ENCODE measurements around the gene NBL1.
"Not testable (repeated sequence)": the region's sequence is repeated elsewhere in the genome, so short reads cannot be mapped to it uniquely, and the experiment has no call there.

NBL1 gene

GRCh38 chr1:19630192-19630591, 13.9 kb upstream of the NBL1 start:
- not testable (repeated sequence) for H3K9me3 Mint-ChIP-seq; DNase-seq (ENCODE audit: low spot score in 2 of 2); H3K27me3 Mint-ChIP-seq; ATAC-seq (replicated peaks; ENCODE audit: extremely low read depth, poor library complexity, severe bottlenecking); H3K4me1 Mint-ChIP-seq; H3K27ac Mint-ChIP-seq (ENCODE audit: low read depth); H3K36me3 Mint-ChIP-seq (ENCODE audit: insufficient read depth); H3K4me3 Mint-ChIP-seq

DNA sequence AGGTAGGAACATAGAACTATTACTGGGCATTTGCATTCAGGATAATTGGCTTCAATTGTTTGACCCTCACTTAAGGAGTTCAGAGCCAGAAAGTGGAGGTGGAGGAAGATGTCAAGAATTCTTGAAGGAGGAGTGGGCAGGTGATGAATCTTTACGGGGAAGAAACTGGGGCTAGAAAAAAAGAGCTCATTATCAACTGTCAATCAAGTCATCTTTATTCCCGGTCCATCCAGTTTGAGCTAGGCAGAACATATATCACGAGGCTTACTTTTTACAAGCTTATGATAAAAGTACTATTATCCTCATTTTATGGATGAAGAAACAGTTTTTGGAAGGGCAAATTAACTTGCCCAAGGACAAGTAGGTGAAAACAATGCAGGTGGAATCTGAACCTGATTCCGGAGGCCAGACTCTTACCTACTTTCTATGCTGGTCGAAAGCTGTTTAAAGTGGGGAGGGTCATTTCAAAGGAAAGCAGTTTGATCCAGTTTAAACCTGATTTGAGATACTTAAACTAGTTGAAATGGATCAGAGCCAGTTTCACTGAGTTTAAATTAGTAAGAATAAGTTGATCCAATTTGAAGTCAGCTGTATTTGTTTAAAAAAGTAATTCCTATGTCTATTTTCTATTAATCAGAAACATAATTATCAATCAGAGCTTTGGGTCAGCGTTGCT, 13.3 kb upstream of the NBL1 start:
- H3K27ac Mint-ChIP-seq (ENCODE audit: low read depth): no peak overlapping the region
- no peaks in the 10 kb centered on the region for H3K9me3 Mint-ChIP-seq
- ATAC-seq (replicated peaks; ENCODE audit: extremely low read depth, poor library complexity, severe bottlenecking) (no peak), DNase-seq (ENCODE audit: low spot score in 2 of 2) (no peak)
- no peak overlapping the region for H3K4me3 Mint-ChIP-seq
- H3K4me1 Mint-ChIP-seq: no peaks in the 10 kb centered on the region
- H3K36me3 Mint-ChIP-seq (ENCODE audit: insufficient read depth): peaks cover 8% of the 10 kb centered on the region
- no peaks in the 10 kb centered on the region for H3K27me3 Mint-ChIP-seq

- Mint-ChIP-seq H3K4me1 (no peaks in the 10 kb centered on the region), H3K9me3 (no peaks in the 10 kb centered on the region), H3K36me3 (ENCODE audit: insufficient read depth) (peaks cover 3% of the 10 kb centered on the region), H3K4me3 (no peak overlapping the region), H3K27ac (ENCODE audit: low read depth) (no peak overlapping the region), H3K27me3 (no peaks in the 10 kb centered on the region)
- DNase-seq (ENCODE audit: low spot score in 2 of 2) (no peak), ATAC-seq (replicated peaks; ENCODE audit: extremely low read depth, poor library complexity, severe bottlenecking) (no peak)
Observed at GRCh38 chr1:19632211-19632610, 11.9 kb upstream of the NBL1 start.

GRCh38 chr1:19633106-19633505, 11.0 kb upstream of the NBL1 start:
- H3K4me1 Mint-ChIP-seq: no peaks in the 10 kb centered on the region
- H3K4me3 Mint-ChIP-seq: no peak overlapping the region
- H3K27me3 Mint-ChIP-seq: no peaks in the 10 kb centered on the region
- DNase-seq (ENCODE audit: low spot score in 2 of 2) (no peak), ATAC-seq (replicated peaks; ENCODE audit: extremely low read depth, poor library complexity, severe bottlenecking) (no peak)
- peaks cover 3% of the 10 kb centered on the region for H3K36me3 Mint-ChIP-seq (ENCODE audit: insufficient read depth)
- no peaks in the 10 kb centered on the region for H3K9me3 Mint-ChIP-seq
- no peak overlapping the region for H3K27ac Mint-ChIP-seq (ENCODE audit: low read depth)

DNA sequence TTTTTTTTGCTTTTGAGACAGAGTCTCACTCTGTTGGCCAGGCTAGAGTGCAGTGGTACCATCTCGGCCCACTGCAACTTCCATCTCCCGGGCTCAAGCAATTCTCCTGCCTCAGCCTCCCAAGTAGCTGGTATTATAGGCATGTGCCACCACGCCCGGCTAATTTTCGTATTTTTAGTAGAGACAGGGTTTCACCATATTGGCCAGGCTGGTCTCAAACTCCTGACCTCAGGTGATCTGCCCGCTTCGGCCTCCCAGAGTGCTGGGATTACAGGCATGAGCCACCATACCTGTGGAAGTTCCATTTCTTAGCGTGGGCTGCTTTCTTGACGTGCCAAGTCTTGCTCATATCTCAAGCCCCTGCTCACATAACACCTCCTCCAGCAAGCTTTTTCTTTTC, 9.0 kb upstream of the NBL1 start:
- not testable (repeated sequence) for H3K4me3 Mint-ChIP-seq; ATAC-seq (replicated peaks; ENCODE audit: extremely low read depth, poor library complexity, severe bottlenecking); H3K4me1 Mint-ChIP-seq; H3K27me3 Mint-ChIP-seq; H3K36me3 Mint-ChIP-seq (ENCODE audit: insufficient read depth); H3K27ac Mint-ChIP-seq (ENCODE audit: low read depth); DNase-seq (ENCODE audit: low spot score in 2 of 2); H3K9me3 Mint-ChIP-seq

GRCh38 chr1:19635646-19636045, 8.5 kb upstream of the NBL1 start:
- H3K9me3 Mint-ChIP-seq: no peaks in the 10 kb centered on the region
- H3K36me3 Mint-ChIP-seq (ENCODE audit: insufficient read depth): no peaks in the 10 kb centered on the region
- no peak for ATAC-seq (replicated peaks; ENCODE audit: extremely low read depth, poor library complexity, severe bottlenecking)
- DNase-seq (ENCODE audit: low spot score in 2 of 2): no peak
- no peak overlapping the region for H3K27ac Mint-ChIP-seq (ENCODE audit: low read depth)
- no peaks in the 10 kb centered on the region for H3K4me1 Mint-ChIP-seq
- no peaks in the 10 kb centered on the region for H3K27me3 Mint-ChIP-seq
- no peak overlapping the region for H3K4me3 Mint-ChIP-seq

- no peak for ATAC-seq (replicated peaks; ENCODE audit: extremely low read depth, poor library complexity, severe bottlenecking)
- Mint-ChIP-seq H3K27ac (ENCODE audit: low read depth) (no peak overlapping the region), H3K36me3 (ENCODE audit: insufficient read depth) (no peaks in the 10 kb centered on the region)
Observed at GRCh38 chr1:19636065-19636464, 8.0 kb upstream of the NBL1 start.

GRCh38 chr1:19636749-19637148, 7.4 kb upstream of the NBL1 start:
- H3K27me3 Mint-ChIP-seq; H3K4me1 Mint-ChIP-seq; ATAC-seq (replicated peaks; ENCODE audit: extremely low read depth, poor library complexity, severe bottlenecking); H3K36me3 Mint-ChIP-seq (ENCODE audit: insufficient read depth); H3K4me3 Mint-ChIP-seq; DNase-seq (ENCODE audit: low spot score in 2 of 2); H3K9me3 Mint-ChIP-seq; H3K27ac Mint-ChIP-seq (ENCODE audit: low read depth): not testable (repeated sequence)

More at GRCh38 chr1:19636065-19636464, 8.0 kb upstream of the NBL1 start:
- no peaks in the 10 kb centered on the region for H3K9me3 Mint-ChIP-seq
- H3K4me3 Mint-ChIP-seq: no peak overlapping the region
- no peak for DNase-seq (ENCODE audit: low spot score in 2 of 2)
- no peaks in the 10 kb centered on the region for H3K4me1 Mint-ChIP-seq
- H3K27me3 Mint-ChIP-seq: no peaks in the 10 kb centered on the region

GRCh38 chr1:19637606-19638005, 6.5 kb upstream of the NBL1 start:
- Mint-ChIP-seq H3K27ac (ENCODE audit: low read depth) (no peak overlapping the region), H3K27me3 (peaks cover 5% of the 10 kb centered on the region), H3K4me3 (no peak overlapping the region), H3K36me3 (ENCODE audit: insufficient read depth) (no peaks in the 10 kb centered on the region), H3K4me1 (no peaks in the 10 kb centered on the region), H3K9me3 (no peaks in the 10 kb centered on the region)
- ATAC-seq (replicated peaks; ENCODE audit: extremely low read depth, poor library complexity, severe bottlenecking) (no peak), DNase-seq (ENCODE audit: low spot score in 2 of 2) (no peak)

DNA sequence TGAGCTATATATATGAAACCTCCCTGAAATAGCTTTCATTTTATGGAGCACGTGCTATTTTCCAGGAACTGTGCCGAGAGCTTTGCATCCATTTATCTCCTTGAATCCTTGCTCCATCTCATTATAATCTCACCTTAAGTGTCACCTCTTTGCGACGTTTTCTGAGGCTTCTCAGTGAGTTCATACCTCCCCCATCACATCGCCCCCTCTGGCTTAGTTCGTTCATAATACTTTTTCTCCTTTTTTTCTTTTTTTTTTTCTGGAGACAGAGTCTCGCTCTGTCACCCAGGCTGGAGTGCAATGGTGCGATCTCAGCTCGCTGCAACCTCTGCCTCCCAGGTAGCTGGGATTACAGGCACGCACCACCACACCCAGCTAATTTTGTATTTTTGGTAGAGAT, 4.9 kb upstream of the NBL1 start:
- H3K27ac Mint-ChIP-seq (ENCODE audit: low read depth); H3K36me3 Mint-ChIP-seq (ENCODE audit: insufficient read depth); ATAC-seq (replicated peaks; ENCODE audit: extremely low read depth, poor library complexity, severe bottlenecking); H3K4me1 Mint-ChIP-seq; DNase-seq (ENCODE audit: low spot score in 2 of 2); H3K9me3 Mint-ChIP-seq; H3K4me3 Mint-ChIP-seq: not testable (repeated sequence)
- peaks cover 14% of the 10 kb centered on the region for H3K27me3 Mint-ChIP-seq

GRCh38 chr1:19639999-19640362, 4.1 kb upstream of the NBL1 start:
- peaks cover 8% of the 10 kb centered on the region for H3K36me3 Mint-ChIP-seq (ENCODE audit: insufficient read depth)
- no peak overlapping the region for H3K27ac Mint-ChIP-seq (ENCODE audit: low read depth)
- DNase-seq (ENCODE audit: low spot score in 2 of 2) (no peak), ATAC-seq (replicated peaks; ENCODE audit: extremely low read depth, poor library complexity, severe bottlenecking) (no peak)
- H3K4me1 Mint-ChIP-seq: peaks cover 11% of the 10 kb centered on the region
- H3K4me3 Mint-ChIP-seq: no peak overlapping the region
- H3K27me3 Mint-ChIP-seq: peaks cover 21% of the 10 kb centered on the region
- no peaks in the 10 kb centered on the region for H3K9me3 Mint-ChIP-seq

DNA sequence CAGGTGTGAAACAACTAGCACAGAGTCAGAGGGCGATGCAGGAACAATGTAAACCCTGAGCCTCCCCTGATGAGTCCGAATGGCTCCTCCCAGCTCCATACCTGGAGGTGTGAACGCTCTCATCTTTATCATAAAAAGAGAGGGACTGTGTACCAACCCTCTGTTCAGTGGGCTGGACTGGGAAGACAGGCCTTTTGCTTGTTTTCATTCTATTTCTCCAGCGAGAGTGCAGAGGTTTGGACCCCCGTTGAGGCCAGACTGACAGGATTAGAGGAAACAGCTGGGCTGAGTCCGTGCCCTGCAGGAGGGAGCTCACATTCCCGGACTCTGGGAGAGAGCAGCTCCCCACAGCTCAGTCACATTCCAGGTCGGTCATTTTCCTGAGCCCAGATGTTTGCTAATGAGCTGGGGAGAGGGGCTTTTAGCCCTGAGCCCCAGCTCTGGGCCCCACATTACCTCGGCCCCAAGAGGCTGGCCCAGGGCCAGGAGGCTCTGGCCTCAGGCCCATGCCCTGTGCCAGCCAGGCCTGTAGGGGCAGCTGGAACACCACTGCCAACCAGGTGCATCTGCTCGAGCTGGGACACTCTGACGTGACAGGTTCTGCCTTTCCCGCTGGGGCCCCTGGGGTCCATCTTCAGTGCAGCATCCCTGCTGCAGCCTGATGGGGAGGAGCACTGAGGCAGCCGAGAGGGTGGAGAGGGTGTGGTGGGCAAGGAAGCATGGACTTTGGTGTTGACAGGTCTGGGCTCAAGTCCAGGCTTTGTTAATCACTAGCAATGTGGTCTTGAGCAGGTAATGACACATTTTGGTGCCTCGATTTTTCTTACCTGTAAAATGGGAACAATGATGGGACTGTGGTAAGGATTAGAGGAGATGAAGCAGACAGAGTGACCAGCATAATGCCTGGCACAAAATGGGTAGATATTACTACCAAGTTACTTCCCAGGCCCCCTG, 3.5 kb upstream of the NBL1 start:
- Mint-ChIP-seq H3K36me3 (ENCODE audit: insufficient read depth) (peaks cover 8% of the 10 kb centered on the region), H3K27me3 (peaks cover 25% of the 10 kb centered on the region), H3K4me3 (no peak overlapping the region), H3K9me3 (no peaks in the 10 kb centered on the region), H3K4me1 (peaks cover 12% of the 10 kb centered on the region), H3K27ac (ENCODE audit: low read depth) (no peak overlapping the region)
- no peak for DNase-seq (ENCODE audit: low spot score in 2 of 2)
- ATAC-seq (replicated peaks; ENCODE audit: extremely low read depth, poor library complexity, severe bottlenecking): no peak

DNA sequence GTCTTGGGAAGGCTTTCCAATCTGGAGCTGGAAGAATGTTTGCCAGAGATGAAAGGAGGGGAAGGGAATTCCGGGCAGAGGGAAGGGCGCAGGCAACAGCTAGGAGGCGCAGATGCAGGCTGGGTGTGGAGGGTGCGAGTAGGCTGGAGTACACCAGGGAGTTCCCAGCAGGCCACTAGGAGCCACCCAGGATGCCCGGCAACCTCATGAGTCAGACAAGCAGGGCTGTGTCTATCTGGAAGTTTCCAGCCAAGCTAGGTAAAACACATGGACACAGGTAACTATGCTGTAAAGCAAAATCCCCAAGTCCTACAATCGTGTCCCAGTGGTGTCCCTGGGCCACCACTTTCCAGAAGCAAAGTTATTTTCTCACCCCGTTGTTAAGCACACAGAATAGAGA, 990 bp upstream of the NBL1 start:
- Mint-ChIP-seq H3K4me3 (peak overlapping the region; percentile 79), H3K4me1 (peaks cover 19% of the 10 kb centered on the region), H3K27ac (ENCODE audit: low read depth) (no peak overlapping the region), H3K9me3 (no peaks in the 10 kb centered on the region), H3K27me3 (peaks cover 25% of the 10 kb centered on the region), H3K36me3 (ENCODE audit: insufficient read depth) (peaks cover 11% of the 10 kb centered on the region)
- DNase-seq (ENCODE audit: low spot score in 2 of 2) (no peak), ATAC-seq (replicated peaks; ENCODE audit: extremely low read depth, poor library complexity, severe bottlenecking) (no peak)
